OCI-LY1 (cell line): ENCODE results near the gene CLEC1A.

ENCODE experiments used
- H2AFZ ChIP-seq: fragments of 200-600 bp; sonication (generic), shearing (Covaris generic); 2 replicates; pipeline ENCODE4 v1.6.0; 2014; ENCODE audit warnings: antibody characterized with exemption, mild to moderate bottlenecking, low read length
- H3F3A ChIP-seq: fragments of 200-600 bp; sonication (generic), shearing (Covaris generic); 2 replicates; pipeline ENCODE4 v1.6.0; 2014; ENCODE audit warnings: mild to moderate bottlenecking, antibody characterized with exemption, low read length, moderate library complexity; ENCODE audit not compliant: insufficient read depth
- H3K27ac ChIP-seq: fragments of 200-600 bp; sonication (generic); 2 replicates; pipeline ENCODE4 v1.5.1; 2014; ENCODE audit warnings: low read length, mixed run types, mild to moderate bottlenecking, low read depth; ENCODE audit not compliant: poor library complexity, severe bottlenecking
- H3K27me3 ChIP-seq: fragments of 200-600 bp; sonication (generic); 2 replicates; pipeline ENCODE4 v1.6.0; 2014; ENCODE audit warnings: antibody characterized with exemption, mild to moderate bottlenecking, low read length, moderate library complexity; ENCODE audit not compliant: insufficient read depth
- H3K36me3 ChIP-seq: fragments of 200-600 bp; sonication (generic); 2 replicates; pipeline ENCODE4 v1.6.1; 2014; ENCODE audit warnings: mild to moderate bottlenecking, antibody characterized with exemption, low read length, moderate library complexity, mixed read lengths; ENCODE audit not compliant: insufficient read depth
- H3K4me1 ChIP-seq: fragments of 200-600 bp; sonication (generic); 2 replicates; pipeline ENCODE4 v1.5.1; 2014; ENCODE audit warnings: mild to moderate bottlenecking, low read length, moderate library complexity; ENCODE audit not compliant: insufficient read depth, severe bottlenecking
- H3K4me2 ChIP-seq: fragments of 200-600 bp; sonication (generic), shearing (Covaris generic); 2 replicates; pipeline ENCODE4 v1.6.1; 2014; ENCODE audit warnings: low read length
- H3K4me3 ChIP-seq: fragments of 200-600 bp; sonication (generic); 2 replicates; pipeline ENCODE4 v1.5.1; 2014; ENCODE audit warnings: low read length, low read depth, mild to moderate bottlenecking, mixed read lengths; ENCODE audit not compliant: poor library complexity, severe bottlenecking
- H3K79me2 ChIP-seq: fragments of 200-600 bp; shearing (Covaris generic); 2 replicates; pipeline ENCODE4 v1.6.1; 2016; ENCODE audit warnings: mixed run types, low read length, mixed read lengths; ENCODE audit not compliant: insufficient read depth
- H3K9ac ChIP-seq: fragments of 200-600 bp; sonication (generic), shearing (Covaris generic); 2 replicates; pipeline ENCODE4 v1.6.1; 2014; ENCODE audit warnings: mild to moderate bottlenecking, low read length, mixed read lengths
- H3K9me2 ChIP-seq: fragments of 200-600 bp; sonication (generic), shearing (Covaris generic); 2 replicates; pipeline ENCODE4 v1.6.1; 2014; ENCODE audit warnings: low read depth, mild to moderate bottlenecking, low read length, mixed read lengths
- H3K9me3 ChIP-seq: fragments of 200-600 bp; shearing (Covaris generic); 2 replicates; pipeline ENCODE4 v1.6.1; 2014; ENCODE audit warnings: low read length, mixed read lengths
- H4K20me1 ChIP-seq: fragments of 200-600 bp; sonication (generic), shearing (Covaris generic); 2 replicates; pipeline ENCODE4 v1.6.0; 2016; ENCODE audit warnings: mild to moderate bottlenecking, low read length; ENCODE audit not compliant: insufficient read depth
- EZH2 ChIP-seq: fragments of 200-600 bp; sonication (generic), shearing (Covaris generic); IDR thresholded peaks from 2 replicates; pipeline ENCODE4 v1.8.0; 2017; ENCODE audit warnings: borderline replicate concordance, mixed run types, mild to moderate bottlenecking, antibody characterized with exemption, low read length, moderate library complexity, mixed read lengths
- TF ChIP-seq, protein P1 (sequence below): fragments of 200-600 bp; sonication (generic), shearing (Covaris generic); IDR thresholded peaks from 2 replicates; pipeline ENCODE4 v1.5.1; 2017; ENCODE audit warnings: mild to moderate bottlenecking, antibody characterized with exemption, low read length, moderate library complexity, mixed read lengths

The CLEC1A gene

DNA sequence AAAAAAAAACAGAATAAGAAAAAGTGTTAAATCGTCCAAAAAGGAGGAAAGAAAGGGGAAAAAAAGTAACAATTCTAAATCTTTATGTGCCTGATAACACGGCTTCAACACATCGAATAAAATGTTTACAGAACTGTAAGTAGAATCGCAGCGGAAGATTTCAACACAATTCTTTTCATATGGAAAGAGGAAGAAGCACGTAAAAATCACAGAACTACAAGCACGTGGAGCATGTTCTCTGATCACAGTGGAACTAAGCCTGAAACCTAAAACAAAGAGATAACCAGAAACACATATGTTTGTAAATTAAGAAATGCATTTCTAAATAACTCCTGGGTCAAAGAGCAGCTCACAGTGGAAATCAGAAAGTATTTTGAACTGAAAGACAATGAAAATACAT lies 22.5 kb upstream of the CLEC1A start:
- Histone ChIP-seq H3K9me2 (no peaks in the 10 kb centered on the region), H3K27ac (no peak overlapping the region), H3K9me3 (no peaks in the 10 kb centered on the region)

DNA sequence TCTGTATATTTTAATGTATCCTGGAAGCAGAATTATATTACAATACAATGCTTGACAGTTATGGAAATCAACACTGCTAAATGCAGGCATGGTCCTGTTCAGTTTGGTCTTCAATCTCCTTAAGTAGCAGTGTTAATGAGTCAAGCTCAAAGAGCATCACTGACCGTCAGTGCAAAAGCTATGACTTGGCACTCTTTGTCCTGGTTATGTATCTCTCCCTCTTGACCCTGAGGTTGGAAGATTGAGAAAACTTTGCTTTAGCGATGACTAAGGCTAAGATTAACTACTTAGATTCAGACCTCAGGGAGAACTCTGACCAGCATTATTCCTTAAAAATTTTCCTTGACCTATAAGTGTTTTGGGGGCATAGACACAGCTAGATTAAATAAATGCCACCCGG lies 20.3 kb upstream of the CLEC1A start:
- Histone ChIP-seq H3K27ac (no peak overlapping the region), H3K4me1 (no peaks in the 10 kb centered on the region), H4K20me1 (no peaks in the 10 kb centered on the region), H3K9me3 (no peaks in the 10 kb centered on the region), H3K9me2 (no peaks in the 10 kb centered on the region), H2AFZ (no peak overlapping the region), H3K27me3 (no peaks in the 10 kb centered on the region), H3F3A (no peaks in the 10 kb centered on the region), H3K4me2 (no peak overlapping the region), H3K36me3 (no peaks in the 10 kb centered on the region), H3K4me3 (no peak overlapping the region), H3K79me2 (no peaks in the 10 kb centered on the region), H3K9ac (no peak overlapping the region)
- TF ChIP-seq, protein P1, sequence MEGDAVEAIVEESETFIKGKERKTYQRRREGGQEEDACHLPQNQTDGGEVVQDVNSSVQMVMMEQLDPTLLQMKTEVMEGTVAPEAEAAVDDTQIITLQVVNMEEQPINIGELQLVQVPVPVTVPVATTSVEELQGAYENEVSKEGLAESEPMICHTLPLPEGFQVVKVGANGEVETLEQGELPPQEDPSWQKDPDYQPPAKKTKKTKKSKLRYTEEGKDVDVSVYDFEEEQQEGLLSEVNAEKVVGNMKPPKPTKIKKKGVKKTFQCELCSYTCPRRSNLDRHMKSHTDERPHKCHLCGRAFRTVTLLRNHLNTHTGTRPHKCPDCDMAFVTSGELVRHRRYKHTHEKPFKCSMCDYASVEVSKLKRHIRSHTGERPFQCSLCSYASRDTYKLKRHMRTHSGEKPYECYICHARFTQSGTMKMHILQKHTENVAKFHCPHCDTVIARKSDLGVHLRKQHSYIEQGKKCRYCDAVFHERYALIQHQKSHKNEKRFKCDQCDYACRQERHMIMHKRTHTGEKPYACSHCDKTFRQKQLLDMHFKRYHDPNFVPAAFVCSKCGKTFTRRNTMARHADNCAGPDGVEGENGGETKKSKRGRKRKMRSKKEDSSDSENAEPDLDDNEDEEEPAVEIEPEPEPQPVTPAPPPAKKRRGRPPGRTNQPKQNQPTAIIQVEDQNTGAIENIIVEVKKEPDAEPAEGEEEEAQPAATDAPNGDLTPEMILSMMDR: no peak
- TF ChIP-seq EZH2: no peak

More for the DNA sequence above, 22.5 kb upstream of the CLEC1A start:
- Histone ChIP-seq H3K4me1 (no peaks in the 10 kb centered on the region), H4K20me1 (no peaks in the 10 kb centered on the region), H3F3A (no peaks in the 10 kb centered on the region), H3K27me3 (no peaks in the 10 kb centered on the region), H2AFZ (no peak overlapping the region), H3K36me3 (no peaks in the 10 kb centered on the region), H3K4me3 (no peak overlapping the region), H3K9ac (no peak overlapping the region), H3K4me2 (no peak overlapping the region), H3K79me2 (no peaks in the 10 kb centered on the region)
- TF ChIP-seq, protein P1: no peak
- TF ChIP-seq EZH2: no peak

DNA sequence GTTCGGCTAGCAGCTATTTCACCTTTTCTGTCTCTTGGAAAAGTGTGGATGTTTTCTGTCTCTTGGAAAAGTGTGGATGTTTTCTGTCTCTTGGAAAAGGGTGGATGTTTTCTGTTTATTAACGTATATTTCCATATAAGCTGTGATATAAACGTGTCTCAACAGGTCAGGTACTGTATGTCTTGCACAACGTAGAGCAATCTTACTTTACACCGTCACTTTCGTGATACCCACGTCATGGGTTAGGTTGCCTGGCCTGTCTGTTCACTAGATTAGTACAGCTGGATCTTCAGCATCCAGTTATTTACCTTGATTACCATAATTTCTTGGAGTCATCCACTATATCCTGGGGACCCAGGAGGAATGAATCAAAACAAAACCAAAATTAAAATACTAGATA lies 17.1 kb upstream of the CLEC1A start:
- H3K4me1 ChIP-seq: no peaks in the 10 kb centered on the region
- no peaks in the 10 kb centered on the region for H4K20me1 ChIP-seq
- no peaks in the 10 kb centered on the region for H3K9me3 ChIP-seq
- no peak overlapping the region for H2AFZ ChIP-seq
- H3K27me3 ChIP-seq: no peaks in the 10 kb centered on the region
- no peaks in the 10 kb centered on the region for H3K9me2 ChIP-seq
- H3K9ac ChIP-seq: no peak overlapping the region
- TF ChIP-seq, protein P1: no peak
- TF ChIP-seq EZH2: no peak
- no peaks in the 10 kb centered on the region for H3F3A ChIP-seq
- no peaks in the 10 kb centered on the region for H3K36me3 ChIP-seq
- no peak overlapping the region for H3K27ac ChIP-seq
- no peaks in the 10 kb centered on the region for H3K79me2 ChIP-seq
- H3K4me2 ChIP-seq: no peak overlapping the region
- H3K4me3 ChIP-seq: no peak overlapping the region
